ENCODE results near the gene OTX1. TPM values are rescaled to one million over a fixed set of nuclear protein-coding genes. Genes with fewer than 3 reads are reported as not detected.

OTX1 gene
- total and polyA plus RNA-seq, 2 of the 4 experiments (the other 2 are of a cell fraction), result 0.03 TPM; not detected in 1

DNA sequence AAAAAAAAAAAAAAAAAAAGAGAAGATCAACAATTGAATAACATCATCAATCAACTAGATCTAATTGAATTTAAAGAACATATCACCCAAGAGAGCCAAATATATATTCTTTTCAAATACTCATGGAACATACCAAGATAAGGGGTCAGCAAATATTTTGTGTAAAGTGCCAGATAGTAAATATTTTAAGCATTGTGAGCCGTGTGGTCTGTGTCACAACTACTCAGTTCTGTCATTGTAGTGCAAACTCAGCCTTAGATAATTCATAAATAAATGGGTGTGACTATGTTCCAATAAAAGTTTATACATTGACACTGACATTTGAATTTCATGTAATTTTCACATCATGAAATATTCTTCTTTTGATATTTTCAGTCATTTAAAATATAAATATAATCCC is 45.9 kb downstream of the OTX1 start:
- H3K56ac ChIP-seq (ENCODE audit: extremely low read depth, insufficient read depth, low read length), result no peak overlapping the region
- H3K4me2 ChIP-seq (ENCODE audit: low read depth, low read length), result no peak overlapping the region
- WGBS, 2 experiments (ENCODE audit: extremely low coverage in 2 of 2, insufficient read length in 1 of 2), result no CpG with 5 or more reads among the region's 1 CpG
- H3K4me1 ChIP-seq (ENCODE audit: control insufficient read depth, insufficient read depth, low read length), result no peaks in the 10 kb centered on the region
- H3K4ac ChIP-seq (ENCODE audit: low read depth, low read length), result no peak overlapping the region
- H2BK20ac ChIP-seq (ENCODE audit: low read depth, low read length), result no peak overlapping the region
- H2BK15ac ChIP-seq (ENCODE audit: low read depth, low read length), result no peak overlapping the region
- POLR2A ChIA-PET (ENCODE audit: unreplicated experiment), result no interaction called here
- TF ChIP-seq BHLHE40 (IDR thresholded peaks at IDR 0.05; ENCODE audit: low read depth, low read length) (no peak), NFE2L2 (IDR thresholded peaks at IDR 0.05; ENCODE audit: low read depth, low read length) (no peak), FOS (IDR thresholded peaks at IDR 0.05; ENCODE audit: low read depth, low read length) (no peak), RCOR1 (IDR thresholded peaks at IDR 0.05; ENCODE audit: insufficient replicate concordance, low read length) (no peak)
- TF ChIP-seq, protein P1, sequence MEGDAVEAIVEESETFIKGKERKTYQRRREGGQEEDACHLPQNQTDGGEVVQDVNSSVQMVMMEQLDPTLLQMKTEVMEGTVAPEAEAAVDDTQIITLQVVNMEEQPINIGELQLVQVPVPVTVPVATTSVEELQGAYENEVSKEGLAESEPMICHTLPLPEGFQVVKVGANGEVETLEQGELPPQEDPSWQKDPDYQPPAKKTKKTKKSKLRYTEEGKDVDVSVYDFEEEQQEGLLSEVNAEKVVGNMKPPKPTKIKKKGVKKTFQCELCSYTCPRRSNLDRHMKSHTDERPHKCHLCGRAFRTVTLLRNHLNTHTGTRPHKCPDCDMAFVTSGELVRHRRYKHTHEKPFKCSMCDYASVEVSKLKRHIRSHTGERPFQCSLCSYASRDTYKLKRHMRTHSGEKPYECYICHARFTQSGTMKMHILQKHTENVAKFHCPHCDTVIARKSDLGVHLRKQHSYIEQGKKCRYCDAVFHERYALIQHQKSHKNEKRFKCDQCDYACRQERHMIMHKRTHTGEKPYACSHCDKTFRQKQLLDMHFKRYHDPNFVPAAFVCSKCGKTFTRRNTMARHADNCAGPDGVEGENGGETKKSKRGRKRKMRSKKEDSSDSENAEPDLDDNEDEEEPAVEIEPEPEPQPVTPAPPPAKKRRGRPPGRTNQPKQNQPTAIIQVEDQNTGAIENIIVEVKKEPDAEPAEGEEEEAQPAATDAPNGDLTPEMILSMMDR (conservative IDR thresholded peaks at IDR 0.05; ENCODE audit: low read depth, low read length), result no peak
- no peak overlapping the region for H2AK9ac ChIP-seq (replicated peaks; ENCODE audit: low read depth, low read length, poor library complexity)
- H3K9me1 ChIP-seq (ENCODE audit: insufficient read depth, low read length), result no peaks in the 10 kb centered on the region
- no peak overlapping the region for H3K9ac ChIP-seq (ENCODE audit: low read depth, low read length)
- no peak overlapping the region for H3K23ac ChIP-seq (ENCODE audit: low read depth, low read length)
- no peak overlapping the region for H4K5ac ChIP-seq (ENCODE audit: low read depth, low read length)
- H3K36me3 ChIP-seq (ENCODE audit: control insufficient read depth, insufficient read depth, low read length), result no peaks in the 10 kb centered on the region
- H2AK5ac ChIP-seq (ENCODE audit: low read depth, low read length), result no peak overlapping the region
- ATAC-seq (ENCODE audit: low read depth), result no peak
- no peaks in the 10 kb centered on the region for H3K79me1 ChIP-seq (ENCODE audit: low read depth in 1 of 2, low read length in 2 of 2)
- H3K14ac ChIP-seq (replicated peaks; ENCODE audit: low read depth, low read length), result no peak overlapping the region
- intact Hi-C loops (cut with micrococcal nuclease), result no loop called here
- no peak overlapping the region for H2AFZ ChIP-seq (replicated peaks; ENCODE audit: low read length, poor library complexity)
- in situ Hi-C loops (cut with MboI; ENCODE audit: low sequenced_read_pairs), result no loop called here
- H2BK5ac ChIP-seq (ENCODE audit: low read depth, low read length, poor library complexity, severe bottlenecking), result no peak overlapping the region
- H3K27me3 ChIP-seq (ENCODE audit: control insufficient read depth, insufficient read depth, low read length), result 0 out of 2 replicates have a peak, but pooled peaks cover 1% of the 10 kb centered on the region
- no peaks in the 10 kb centered on the region for H3K9me3 ChIP-seq (ENCODE audit: control insufficient read depth, insufficient read depth, low read length)
- BruUV-seq (replicated peaks), result no TSS peak
- CTCF ChIA-PET, result no interaction called here
- no peak overlapping the region for H4K91ac ChIP-seq (ENCODE audit: insufficient read depth, low read depth, low read length)
- H3K18ac ChIP-seq (ENCODE audit: low read depth, low read length), result no peak overlapping the region
- H3K27ac ChIP-seq (ENCODE audit: insufficient read depth, low read length), result no peak overlapping the region
- no peak overlapping the region for H4K8ac ChIP-seq (ENCODE audit: low read depth in 2 of 2, low read length in 2 of 2)
- no peak overlapping the region for H3K4me3 ChIP-seq (ENCODE audit: insufficient read depth, low read depth, low read length)
- no peak overlapping the region for H2BK120ac ChIP-seq (ENCODE audit: low read depth, low read length)
- no peak for DNase-seq
- dilution Hi-C loops (cut with HindIII; ENCODE audit: low sequenced_read_pairs, unreplicated experiment), result no loop called here
- H4K20me1 ChIP-seq (ENCODE audit: insufficient read depth, low read length), result no peaks in the 10 kb centered on the region

All from IMR-90 (cell line).